ENCODE data around the gene ROS1. TPM values are rescaled to one million over a fixed set of nuclear protein-coding genes. Genes with fewer than 3 reads are reported as not detected.

ROS1 gene
- total RNA-seq, 2 experiments from 2014 or later: not detected

DNA sequence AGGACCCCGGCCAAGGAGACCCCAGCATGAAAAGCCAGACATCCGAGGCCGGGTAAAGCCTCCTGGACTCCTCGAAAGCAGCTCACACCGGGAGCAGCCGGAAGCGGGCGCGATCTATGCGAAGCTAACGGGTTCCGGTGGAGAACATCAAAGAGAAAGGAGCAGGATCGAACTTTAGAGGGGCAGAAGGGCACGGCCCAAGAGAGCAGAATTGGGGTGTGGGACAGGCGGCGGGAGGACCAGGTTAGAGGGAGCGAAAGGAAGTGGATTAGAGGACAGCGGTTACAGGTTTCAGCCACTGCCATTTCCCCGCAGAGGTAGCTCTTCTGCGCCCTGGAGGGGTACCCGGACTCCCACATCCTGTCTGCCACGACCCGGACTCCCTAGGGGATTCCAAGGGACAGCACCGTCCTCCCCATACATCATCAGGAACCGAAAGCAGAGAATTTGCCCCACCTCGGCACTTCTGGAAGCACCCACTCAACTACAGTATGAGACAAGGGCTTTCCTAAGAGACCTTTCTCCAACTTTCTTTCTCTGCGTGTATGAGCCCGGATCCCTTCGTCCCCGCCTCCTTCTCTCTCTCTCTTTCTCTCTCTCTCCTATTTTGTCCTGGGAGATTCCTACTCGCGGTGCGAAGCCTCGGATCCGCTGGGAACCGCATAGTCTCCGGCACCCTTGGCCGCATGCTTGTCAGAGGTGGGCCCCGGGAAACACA, 160.9 kb downstream of the ROS1 start:
- no peaks in the 10 kb centered on the region for H3K36me3 Mint-ChIP-seq (ENCODE audit: low read depth)
- peaks cover 85% of the 10 kb centered on the region for H3K27me3 Mint-ChIP-seq
- no peak overlapping the region for H3K27ac Mint-ChIP-seq
- H3K4me1 ChIP-seq (ENCODE audit: insufficient read depth, low read length): peaks cover 18% of the 10 kb centered on the region
- intact Hi-C loops (cut with DNase I, micrococcal nuclease): no loop called here
- DNase-seq: no peak
- H3K27ac ChIP-seq (ENCODE audit: low read depth in 1 of 2, low read length in 2 of 2): no peak overlapping the region
- no peak for ATAC-seq (ENCODE audit: poor library complexity)
- peaks cover 58 to 90% of the 10 kb centered on the region in 2 experiments for H3K27me3 ChIP-seq (ENCODE audit: control insufficient read depth in 1 of 2, insufficient read depth in 2 of 2, low read length in 2 of 2)
- TF ChIP-seq CTCF (IDR thresholded peaks at IDR 0.05): no peak
- H3K4me3 Mint-ChIP-seq: peak overlapping the region; percentile 54
- peak overlapping the region; percentile 20 for H3K4me3 ChIP-seq (ENCODE audit: low read length)
- no peaks in the 10 kb centered on the region for H3K36me3 ChIP-seq (ENCODE audit: insufficient read depth, low read length)
- POLR2A ChIA-PET: no interaction called here
- H3K9me3 ChIP-seq (ENCODE audit: control insufficient read depth in 1 of 2, insufficient read depth in 1 of 2, low read length in 2 of 2): peaks cover 0 to 29% of the 10 kb centered on the region in 2 experiments
- H3K4me1 Mint-ChIP-seq (ENCODE audit: low read depth): peaks cover 18% of the 10 kb centered on the region
- H3K9me3 Mint-ChIP-seq: no peaks in the 10 kb centered on the region
- CTCF ChIA-PET: no interaction called here

GRCh38 chr6:117264369-117264691, 161.4 kb downstream of the ROS1 start:
- Mint-ChIP-seq H3K27me3 (peaks cover 83% of the 10 kb centered on the region), H3K9me3 (no peaks in the 10 kb centered on the region), H3K36me3 (ENCODE audit: low read depth) (no peaks in the 10 kb centered on the region), H3K27ac (no peak overlapping the region), H3K4me1 (ENCODE audit: low read depth) (peaks cover 15% of the 10 kb centered on the region), H3K4me3 (peak overlapping the region; percentile 54)
- DNase-seq (no peak), ATAC-seq (ENCODE audit: poor library complexity) (no peak)
- POLR2A ChIA-PET: no interaction called here
- no peak overlapping the region for H3K27ac ChIP-seq (ENCODE audit: low read depth in 1 of 2, low read length in 2 of 2)
- H3K9me3 ChIP-seq (ENCODE audit: control insufficient read depth in 1 of 2, insufficient read depth in 1 of 2, low read length in 2 of 2): peaks cover 0 to 28% of the 10 kb centered on the region in 2 experiments
- peaks cover 57 to 85% of the 10 kb centered on the region in 2 experiments for H3K27me3 ChIP-seq (ENCODE audit: control insufficient read depth in 1 of 2, insufficient read depth in 2 of 2, low read length in 2 of 2)
- intact Hi-C loops (cut with DNase I, micrococcal nuclease): no loop called here
- TF ChIP-seq CTCF (IDR thresholded peaks at IDR 0.05): no peak
- CTCF ChIA-PET: no interaction called here
- H3K36me3 ChIP-seq (ENCODE audit: insufficient read depth, low read length): no peaks in the 10 kb centered on the region
- H3K4me1 ChIP-seq (ENCODE audit: insufficient read depth, low read length): peaks cover 18% of the 10 kb centered on the region
- peak overlapping the region; percentile 20 for H3K4me3 ChIP-seq (ENCODE audit: low read length)

DNA sequence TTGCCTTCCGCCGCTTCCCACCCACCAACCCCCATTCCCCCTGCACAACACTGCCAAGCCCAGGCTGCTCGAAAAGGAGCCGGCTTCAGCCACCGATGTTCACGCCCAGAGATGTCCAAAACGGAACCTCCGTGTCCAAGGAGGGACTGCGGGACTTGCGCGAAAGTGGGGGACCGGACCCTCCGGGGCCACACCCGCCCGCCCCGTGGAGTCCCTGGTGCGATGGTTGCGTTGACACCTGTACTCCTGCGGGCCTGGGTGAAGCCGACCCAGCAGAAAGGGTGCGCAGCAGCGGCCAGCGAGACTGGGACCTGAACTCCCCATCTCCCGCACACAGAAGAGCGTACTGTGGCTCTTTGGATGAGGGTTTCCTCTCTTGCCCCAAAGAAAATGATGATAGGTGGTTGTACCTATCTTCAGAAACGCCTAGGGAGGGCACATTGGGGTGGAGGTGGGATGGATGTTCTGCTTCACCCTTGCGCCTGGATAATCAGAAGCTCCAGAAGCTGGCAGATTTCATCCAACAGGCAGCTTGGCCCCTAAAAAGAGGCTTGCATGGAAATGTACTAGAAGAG, 162.3 kb downstream of the ROS1 start:
- H3K9me3 ChIP-seq (ENCODE audit: control insufficient read depth in 1 of 2, insufficient read depth in 1 of 2, low read length in 2 of 2): peaks cover 0 to 28% of the 10 kb centered on the region in 2 experiments
- H3K9me3 Mint-ChIP-seq: no peaks in the 10 kb centered on the region
- intact Hi-C loops (cut with DNase I, micrococcal nuclease): no loop called here
- no peak overlapping the region for H3K4me3 ChIP-seq (ENCODE audit: low read length)
- no peak overlapping the region for H3K27ac Mint-ChIP-seq
- CTCF ChIA-PET: no interaction called here
- H3K4me1 ChIP-seq (ENCODE audit: insufficient read depth, low read length): peaks cover 18% of the 10 kb centered on the region
- H3K27me3 ChIP-seq (ENCODE audit: control insufficient read depth in 1 of 2, insufficient read depth in 2 of 2, low read length in 2 of 2): peaks cover 55 to 80% of the 10 kb centered on the region in 2 experiments
- POLR2A ChIA-PET: no interaction called here
- no peak overlapping the region for H3K27ac ChIP-seq (ENCODE audit: low read depth in 1 of 2, low read length in 2 of 2)
- ATAC-seq (ENCODE audit: poor library complexity): no peak
- no peaks in the 10 kb centered on the region for H3K36me3 ChIP-seq (ENCODE audit: insufficient read depth, low read length)
- DNase-seq: no peak
- H3K27me3 Mint-ChIP-seq: peaks cover 83% of the 10 kb centered on the region
- no peak for TF ChIP-seq CTCF (IDR thresholded peaks at IDR 0.05)
- H3K36me3 Mint-ChIP-seq (ENCODE audit: low read depth): no peaks in the 10 kb centered on the region
- peaks cover 15% of the 10 kb centered on the region for H3K4me1 Mint-ChIP-seq (ENCODE audit: low read depth)
- H3K4me3 Mint-ChIP-seq: no peak overlapping the region
